Bone marrow (tissue), 2 donors: Measurements from ENCODE around the gene DNAJB11.
"Not testable (repeated sequence)": the region's sequence is repeated elsewhere in the genome, so short reads cannot be mapped to it uniquely, and the experiment has no call there.

Source experiments
- DNase-seq, 2 donors: peaks; one replicate each; lab custom pipeline; 2025; lab: John Stamatoyannopoulos, UW

Gene DNAJB11

DNA sequence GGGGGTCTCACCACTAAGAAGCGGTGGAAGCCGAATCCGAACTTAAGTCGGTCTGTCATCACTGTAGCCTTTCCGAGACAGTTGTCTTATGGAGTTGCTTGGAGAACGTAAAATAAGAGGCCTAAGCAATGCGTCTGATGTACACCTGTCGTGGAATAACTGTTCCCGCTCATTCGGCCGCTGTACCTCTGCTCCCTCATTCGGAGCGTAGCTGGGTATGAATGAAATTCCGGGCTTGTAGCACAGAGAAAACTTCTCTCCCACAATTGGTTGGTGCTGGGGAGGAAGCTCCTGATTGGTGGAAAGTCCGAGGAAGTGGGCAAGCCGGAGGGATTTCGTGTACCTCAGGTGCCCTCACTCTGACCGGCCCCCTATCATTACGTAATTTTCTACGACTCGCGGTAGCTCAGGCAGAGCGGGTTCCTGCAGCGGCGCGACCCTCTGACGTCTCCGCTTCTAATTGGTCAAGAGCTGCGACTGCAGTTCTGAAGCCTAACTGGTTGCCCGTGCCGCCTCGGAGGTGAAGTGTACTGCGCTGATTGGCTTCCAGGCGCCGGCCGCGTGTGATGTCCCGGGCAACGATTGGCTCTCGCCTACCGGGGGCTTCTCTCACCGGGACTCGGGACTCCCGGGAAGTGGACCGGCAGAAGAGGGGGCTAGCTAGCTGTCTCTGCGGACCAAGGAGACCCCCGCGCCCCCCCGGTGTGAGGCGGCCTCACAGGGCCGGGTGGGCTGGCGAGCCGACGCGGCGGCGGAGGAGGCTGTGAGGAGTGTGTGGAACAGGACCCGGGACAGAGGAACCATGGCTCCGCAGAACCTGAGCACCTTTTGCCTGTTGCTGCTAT is at the start of gene DNAJB11:
Gene DNAJB11 (plus strand): TSS at position 625 of the 845 bp plus-strand sequence. CDS start 178 bp downstream, at position 803.
- peak; percentile 75 to 99 for DNase-seq

DNA sequence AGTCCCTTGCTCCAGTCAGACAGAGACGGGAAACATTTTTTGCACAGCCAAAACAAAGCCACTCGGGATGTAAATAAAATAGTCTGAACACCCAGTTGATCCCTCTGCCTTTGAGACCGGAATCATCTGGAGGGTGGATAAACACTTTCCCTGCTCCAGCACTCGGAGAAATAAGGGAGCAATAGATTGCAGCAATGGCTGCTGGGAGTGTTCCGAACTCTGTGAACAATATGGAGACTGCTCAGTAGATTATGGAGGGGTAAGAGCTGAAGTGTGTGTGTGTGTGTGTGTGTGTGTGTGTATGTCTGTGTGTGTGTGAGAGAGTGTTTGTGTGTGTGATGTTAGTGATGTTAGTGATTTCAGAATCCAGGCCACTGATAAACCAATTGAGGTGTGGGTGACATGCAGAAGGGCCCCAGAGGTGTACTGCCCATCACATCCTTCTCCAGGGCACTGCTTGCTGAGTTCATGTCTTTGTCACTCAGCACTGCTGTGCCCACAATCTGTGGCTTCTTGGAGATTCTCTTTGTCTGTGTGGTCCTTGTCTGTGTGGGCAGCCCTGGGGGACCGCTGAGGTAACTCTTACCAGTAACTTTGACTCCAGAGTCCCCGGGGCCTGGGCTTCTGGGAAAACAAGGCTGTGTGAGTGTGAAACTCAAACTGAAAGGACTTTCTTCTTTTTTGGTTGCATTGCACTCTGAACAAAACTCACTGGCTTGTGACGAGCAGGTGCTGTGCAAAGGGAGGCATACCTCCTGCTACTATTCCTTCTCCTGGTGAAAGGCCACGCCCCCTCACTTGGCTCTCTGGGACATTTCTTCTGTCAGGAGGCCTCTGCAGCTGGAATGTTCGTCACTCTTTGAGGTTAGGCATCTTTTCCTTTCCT is 49.3 kb upstream of the DNAJB11 start:
- DNase-seq: no peak

DNA sequence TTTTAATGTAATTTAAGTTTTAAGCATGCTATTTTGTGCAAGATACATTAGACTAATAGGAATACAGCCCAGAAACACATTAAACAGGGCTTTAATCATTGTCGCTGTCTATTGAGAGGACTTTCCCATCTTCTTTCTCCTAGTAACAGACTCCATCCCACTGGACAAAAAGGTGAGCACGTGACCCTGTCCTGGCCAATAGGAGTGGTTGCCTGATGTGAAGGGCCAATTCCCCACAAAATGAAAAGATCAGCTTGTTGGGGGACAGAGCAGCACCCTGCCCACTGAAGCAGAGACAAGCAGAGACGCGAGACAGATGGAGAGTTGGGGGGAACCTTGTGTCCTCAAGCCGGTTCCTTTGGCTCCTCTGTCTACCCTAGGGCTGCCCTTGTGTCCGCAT is 47.5 kb upstream of the DNAJB11 start:
- DNase-seq: no peak

DNA sequence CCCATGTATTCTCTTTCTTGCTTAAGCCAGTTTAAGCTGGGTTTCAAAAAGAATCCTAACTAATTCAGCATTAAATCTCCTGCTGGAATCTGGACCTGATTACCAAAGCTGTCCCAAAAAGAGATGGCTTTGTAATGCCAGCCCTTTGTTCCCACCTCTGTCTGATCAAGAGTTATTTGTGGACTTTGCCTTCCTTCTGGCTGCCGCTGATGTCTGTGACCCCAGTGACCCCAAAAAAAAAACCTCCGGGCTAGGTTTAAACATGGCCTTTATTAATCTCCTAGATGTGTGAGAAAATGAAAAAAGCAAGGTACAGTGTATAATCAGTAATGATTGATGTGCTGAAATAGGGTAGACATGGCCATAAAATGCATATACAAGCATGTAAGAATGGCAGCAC is 47.1 kb upstream of the DNAJB11 start:
- no peak for DNase-seq

DNA sequence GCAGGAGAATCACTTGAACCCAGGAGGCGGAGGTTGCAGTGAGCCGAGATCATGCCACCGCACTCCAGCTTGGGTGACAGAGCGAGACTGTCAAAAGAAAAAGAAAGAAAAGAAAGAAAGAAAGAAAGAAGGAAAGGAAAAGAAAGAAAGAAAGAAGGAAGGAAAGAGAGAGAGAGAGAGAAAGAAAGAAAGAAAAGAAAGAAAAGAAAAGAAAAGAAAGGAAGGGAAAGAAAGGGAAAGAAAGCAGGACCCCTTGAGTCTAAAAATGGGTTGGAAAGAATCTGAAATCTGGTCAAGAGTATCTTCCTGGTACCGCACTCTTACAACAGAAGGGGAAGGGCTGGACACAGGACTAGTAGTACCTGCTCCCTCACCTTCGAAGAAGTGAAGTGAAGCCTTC is 45.9 kb upstream of the DNAJB11 start:
- no peak for DNase-seq

DNA sequence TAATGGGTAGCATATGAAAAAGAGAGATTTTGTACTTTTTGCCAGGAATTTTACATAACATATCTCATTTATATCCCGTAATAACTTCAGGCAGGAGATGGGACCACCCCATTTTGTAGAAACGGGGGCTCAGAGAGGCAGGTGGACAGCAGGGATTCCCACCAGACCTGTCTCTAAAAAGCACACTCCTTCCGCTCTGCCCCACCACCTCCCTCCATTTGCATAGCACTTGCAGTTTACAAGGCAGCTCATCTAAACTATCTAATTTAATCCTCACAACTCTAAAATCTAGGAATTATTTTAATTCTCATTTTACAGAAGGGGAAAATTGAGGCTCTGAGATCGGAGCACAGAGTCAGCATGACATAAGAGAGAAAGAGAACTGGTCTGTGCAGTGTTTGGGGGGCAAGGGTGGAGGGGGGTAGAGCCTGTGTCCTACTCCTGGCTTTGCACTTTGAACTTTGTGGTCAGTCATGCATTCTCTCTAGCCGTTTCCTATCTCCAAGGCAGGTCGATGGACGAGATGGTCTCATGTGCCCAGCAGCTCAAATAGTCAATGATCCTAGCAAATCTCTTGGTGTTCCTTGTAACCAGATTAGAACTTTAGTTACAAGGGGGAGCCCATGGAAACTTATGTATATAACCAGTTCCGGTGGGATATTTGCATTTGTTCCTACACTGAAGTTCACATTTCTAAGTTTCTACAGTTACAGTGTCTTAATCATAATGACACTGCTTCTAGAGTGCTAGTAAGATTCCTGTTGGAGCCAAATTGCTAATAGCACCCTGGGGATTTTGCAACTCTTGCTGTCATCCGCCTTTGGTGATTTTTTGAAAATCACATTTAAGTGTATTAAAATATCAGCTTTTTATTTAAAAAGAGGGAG is 44.9 kb upstream of the DNAJB11 start:
- no peak for DNase-seq

DNA sequence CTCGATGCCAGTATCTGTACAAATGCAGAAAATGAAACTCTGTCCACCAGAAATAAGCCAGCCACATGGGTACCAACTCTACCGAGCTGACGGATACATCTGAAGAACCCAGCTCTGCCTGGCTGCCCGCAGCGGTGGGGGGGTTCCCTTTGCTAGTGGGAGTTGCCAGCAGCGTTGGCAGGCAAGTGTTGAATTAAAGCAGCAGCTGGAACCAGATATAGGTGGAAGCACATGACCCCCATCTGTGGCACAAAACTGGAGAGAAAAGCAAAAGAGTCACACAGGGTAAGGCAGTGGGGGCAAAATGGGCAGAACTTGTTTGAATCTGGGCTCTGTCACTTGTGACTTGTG is 44.3 kb upstream of the DNAJB11 start:
- peak in 1 of 2 donors; percentile 21 for DNase-seq

DNA sequence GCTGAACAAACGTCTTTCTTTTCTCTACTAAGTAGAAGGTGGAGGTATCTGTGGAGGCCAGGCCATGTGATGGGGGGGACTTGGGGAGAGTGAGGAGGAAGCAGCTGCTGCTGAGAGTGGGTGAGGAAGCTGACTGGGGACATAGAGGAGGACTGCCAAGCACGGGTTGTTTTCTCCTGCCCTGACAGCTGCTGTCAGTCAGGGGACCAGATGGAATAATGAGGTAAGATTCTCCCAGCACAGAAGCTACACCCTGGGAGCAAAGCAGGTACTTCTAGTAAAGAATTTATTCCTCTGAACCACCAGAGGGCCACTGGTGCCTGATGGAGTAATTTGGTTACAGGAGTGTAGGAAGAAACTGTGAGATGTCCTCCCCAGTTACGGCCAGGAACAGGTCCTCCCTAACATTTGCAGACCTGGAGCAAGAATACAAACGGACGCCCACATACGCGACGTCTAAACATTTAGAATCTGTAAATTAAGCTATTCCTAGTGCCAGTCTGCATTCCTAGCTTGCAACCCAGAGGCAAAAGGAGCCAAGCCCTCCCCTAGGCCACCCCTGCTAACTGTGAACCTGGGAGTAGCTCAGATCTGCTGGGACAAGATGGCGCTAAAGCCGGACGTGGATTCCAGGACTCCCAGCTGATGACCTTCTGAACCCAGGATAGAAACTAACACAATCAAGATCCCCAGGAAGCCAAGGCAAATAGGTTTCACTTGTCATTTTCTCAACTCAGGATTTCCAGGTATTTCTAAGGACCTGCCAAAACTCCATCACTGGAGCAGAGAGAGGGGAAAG is 41.1 kb upstream of the DNAJB11 start:
- peak in 1 of 2 donors; percentile 100 for DNase-seq

DNA sequence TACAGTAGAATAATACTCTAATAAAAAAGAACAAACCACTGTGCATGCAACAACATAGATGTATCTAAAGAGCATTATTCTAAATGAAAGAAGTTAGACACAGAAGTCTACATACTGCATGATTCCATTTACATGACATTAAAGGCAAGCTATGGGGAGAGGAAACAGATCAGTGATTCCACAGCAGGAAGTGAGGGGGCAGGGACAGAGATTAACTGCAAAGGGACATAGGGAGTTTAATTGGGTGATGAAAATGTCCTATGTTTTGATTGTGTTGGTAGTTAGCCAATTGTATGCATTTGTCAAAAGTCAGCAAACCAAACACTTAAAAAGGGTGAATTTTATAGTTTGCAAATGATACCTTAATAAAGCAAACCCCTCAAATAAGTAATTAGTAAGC is 40.1 kb upstream of the DNAJB11 start:
- no peak for DNase-seq

DNA sequence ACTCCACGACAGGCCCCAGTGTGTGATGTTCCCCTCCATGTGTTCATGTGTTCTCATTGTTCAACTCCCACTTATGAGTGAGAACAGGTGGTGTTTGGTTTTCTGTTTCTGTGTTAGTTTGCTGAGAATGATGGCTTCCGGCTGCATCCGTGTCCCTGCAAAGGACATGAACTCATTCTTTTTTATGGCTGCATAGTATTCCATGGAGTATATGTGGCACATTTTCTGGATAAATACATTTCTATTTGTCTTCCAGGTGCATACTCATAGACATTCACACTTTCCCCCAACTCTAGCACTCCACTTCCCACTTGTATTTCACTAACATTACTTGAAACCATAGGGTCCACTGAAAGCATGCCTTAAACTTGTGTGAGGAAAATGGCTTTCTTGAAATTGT is 38.8 kb upstream of the DNAJB11 start:
- DNase-seq: not testable (repeated sequence)

DNA sequence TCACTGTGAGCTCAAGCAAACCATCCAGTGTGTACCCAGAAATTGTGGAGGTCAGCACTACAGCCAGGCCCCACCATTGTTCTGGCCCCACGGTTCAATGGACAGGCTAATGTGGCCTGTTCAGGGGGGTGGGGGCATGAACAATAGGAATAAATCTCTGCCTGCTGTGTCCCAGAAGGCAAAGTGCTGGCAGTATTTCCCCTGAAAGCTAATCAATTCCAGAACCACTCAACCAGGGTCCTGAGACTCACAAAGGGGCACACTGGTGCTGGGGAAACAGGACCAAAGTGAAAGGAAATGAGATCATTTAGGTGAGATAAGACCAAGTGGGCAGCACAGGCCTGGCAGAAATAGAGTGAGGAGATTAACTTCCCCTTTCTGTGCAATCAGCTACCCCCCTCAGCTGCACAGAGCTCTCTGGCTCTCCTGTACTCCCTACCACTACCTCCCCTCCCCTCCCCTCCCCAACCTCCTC is 37.9 kb upstream of the DNAJB11 start:
- peak in 1 of 2 donors; percentile 88 for DNase-seq

DNA sequence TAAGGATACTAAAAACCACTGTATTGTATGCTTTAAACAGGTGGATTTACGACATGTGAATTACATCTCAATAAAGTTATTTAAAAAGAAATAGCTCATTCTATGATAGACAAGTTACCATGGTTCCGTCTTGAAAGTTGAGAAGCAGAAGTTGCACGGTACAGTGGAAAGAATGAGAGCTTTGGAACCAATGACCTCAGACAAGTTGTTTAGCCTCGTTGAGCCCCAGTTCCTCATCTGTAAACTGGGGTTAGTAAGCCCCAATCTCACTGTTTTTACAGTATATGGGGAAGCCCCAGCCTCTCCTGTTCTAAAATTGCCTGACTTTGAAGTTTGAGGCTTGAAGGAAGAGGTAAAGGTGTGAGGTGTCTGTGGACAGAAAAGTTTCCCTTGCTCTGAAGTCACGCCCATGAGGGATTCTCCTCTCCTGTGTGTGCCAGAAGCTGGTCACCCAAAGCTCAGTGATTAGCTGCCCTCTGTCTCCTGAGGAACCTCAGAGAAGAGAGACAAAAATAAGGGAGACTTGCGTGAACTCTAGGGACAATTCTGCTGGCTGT is 36.3 kb upstream of the DNAJB11 start:
- peak in 1 of 2 donors; percentile 83 for DNase-seq

DNA sequence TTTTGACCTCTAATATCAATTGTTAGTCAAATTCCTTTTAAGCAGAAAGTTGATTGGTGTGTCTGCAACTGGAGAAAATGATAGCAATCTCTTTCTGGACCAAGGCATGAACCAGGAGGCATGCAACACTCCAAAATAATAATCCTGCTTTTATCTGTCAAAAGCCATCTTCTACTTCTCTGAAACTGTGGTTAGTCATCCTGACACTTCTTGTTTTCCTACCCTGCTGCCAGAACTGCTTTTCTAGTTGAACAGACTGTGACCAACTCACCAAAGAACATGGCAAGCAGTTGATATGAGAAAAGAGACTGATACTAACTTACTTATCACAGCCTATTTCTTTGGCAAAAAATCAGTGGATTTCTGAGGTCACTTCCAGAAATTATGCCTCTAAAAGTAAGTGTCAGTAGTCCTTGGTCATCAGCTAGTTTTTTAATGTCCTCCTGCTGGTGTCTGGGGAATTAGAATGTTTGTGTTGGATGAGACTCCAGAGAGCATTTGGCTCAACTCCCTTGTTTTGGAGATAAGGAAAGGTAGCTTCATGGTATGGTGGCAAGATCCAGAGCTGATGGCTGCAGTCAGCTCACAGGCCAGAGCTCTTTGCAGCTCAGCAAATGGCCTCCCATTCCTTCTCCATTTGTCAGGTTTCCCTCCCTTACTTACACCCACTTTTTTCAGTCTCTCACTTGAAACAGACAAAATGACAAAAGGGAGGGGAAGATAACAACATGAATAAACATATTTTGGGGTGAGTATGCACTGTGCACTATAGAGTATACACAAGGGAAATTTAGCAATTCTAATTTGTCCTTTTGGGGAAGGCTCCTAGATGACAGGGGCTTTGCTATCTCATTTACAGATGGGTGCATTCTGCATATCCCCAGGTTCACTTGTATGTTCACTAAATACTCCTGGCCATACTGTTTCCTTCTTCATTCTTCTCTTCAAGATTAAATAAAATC is 33.4 kb upstream of the DNAJB11 start:
- peak in 1 of 2 donors; percentile 72 for DNase-seq

DNA sequence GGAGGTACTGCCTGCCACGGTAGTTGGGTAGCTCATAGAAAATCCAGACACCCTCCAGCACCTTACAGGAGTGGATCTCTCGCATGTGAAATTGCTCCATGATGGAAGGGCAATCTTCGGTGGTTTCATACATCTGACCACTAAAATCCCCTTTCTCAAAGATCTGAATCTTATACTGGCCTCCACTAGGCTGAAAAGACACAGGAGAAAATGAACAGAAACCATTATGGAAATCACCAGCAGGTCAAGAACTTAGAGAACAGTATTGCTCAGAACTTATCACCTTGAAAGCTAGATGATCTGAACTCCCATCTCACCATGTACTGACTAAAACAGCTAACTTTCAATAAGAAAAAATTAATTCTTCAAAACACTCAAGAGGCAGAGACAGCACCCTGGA is 31.7 kb upstream of the DNAJB11 start:
- no peak for DNase-seq

DNA sequence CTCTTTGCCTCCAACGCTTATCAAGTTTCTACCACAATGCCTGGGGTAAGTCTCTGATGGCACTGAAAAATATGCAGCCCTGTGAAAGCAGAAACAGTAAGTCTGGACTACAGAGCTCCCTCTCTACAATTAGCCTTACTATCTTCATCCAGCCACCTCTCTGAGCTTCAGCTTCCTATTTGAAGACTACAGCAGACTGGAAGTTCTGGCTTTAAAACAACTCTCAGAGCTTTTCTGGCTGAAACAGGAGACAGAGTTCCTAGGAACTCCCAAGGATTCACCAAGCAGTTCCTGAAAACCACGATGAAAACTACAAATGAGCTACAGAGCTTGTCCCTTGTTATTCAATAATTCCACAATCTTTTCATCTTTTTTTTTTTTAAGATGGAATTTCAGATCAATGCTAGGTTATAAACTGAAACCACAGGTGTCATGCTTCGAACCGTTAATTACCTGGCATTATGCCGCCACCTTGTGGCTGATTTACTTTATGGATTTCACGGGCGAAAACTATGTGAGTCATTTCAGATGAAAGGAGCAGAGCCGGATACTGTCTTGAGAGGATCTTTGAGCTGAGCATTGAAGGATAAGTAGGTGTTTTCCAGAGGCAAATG is 30.2 kb upstream of the DNAJB11 start:
- peak in 1 of 2 donors; percentile 69 for DNase-seq

DNA sequence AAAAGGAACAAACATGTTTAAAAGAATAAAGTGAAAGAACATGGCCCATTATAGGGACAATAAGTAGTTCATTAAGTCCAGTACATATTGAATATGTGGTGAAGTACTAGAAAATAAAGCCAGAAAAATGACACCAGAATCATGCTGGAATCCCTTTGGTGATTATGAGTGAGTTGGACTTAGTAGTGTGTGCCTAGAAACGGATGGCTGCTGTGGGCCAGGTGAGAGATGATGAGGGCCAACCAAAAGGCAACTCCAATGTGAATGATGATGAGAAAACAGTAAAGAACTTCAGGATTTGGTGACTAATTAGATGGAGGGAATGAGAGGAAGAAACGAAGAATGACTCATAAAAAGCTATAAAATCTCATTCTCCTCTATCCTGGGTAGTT is 29.7 kb upstream of the DNAJB11 start:
- DNase-seq: no peak

DNA sequence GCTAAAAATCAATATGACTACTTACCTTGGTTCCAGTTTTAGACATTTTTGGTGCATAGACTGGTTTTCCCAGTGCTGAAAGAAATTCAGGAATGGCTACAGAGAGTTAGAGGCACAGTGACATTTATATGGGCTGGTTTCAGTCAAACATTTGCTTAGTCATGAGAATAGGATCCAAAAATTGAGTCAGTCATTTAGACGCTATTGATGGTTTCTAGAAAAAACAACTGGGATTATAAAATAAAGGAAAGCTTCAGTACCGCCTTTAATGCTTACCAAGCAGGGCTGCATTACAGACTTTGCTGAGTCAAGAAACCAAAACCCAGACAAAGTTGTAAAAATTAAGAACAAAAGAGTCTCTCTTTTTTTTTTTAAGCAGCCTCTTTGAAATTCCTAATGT is 26.2 kb upstream of the DNAJB11 start, which contains the start of gene CRYGS:
Gene CRYGS (minus strand): TSS at position 100 of the 400 bp plus-strand sequence. CDS start 54 bp downstream, at position 46.
- no peak for DNase-seq

DNA sequence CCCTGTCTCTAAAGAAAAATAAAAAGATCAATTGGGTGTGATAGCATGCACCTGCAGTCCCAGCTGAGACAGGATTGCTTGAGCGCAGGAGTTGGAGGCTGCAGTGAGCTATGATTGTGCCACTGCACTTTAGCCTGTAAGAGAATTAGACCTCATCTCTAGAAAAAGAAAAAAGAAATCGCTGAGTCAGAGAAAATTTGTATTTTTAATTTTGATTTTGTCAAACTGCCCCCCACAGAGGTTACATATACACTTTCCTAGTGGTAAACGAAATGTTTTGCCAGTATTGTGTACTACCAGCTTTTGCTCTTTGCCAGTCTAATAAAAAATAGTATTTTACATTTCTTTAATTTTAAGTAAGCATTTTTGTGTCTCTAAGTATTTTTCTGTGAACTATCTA is 21.0 kb upstream of the DNAJB11 start:
- no peak for DNase-seq

DNA sequence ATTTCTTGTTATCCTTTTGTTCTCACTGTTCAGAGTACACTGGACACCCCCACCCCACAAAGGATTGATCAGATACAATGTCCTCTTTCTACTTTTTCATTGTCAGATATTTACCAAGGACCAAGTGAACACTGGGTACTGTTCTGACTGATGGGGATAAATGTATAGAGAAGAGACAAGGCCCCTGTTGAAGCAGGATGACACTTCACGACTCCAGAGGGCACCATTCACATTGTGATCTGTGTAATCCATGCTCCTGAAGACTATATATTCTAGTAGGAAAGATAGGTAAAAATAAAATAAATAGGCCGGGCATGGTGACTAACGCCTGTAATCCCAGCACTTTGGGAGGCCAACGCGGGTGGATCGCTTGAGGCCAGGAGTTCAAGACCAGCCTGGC is 19.1 kb upstream of the DNAJB11 start:
- DNase-seq: no peak
